ENCODE data around the gene COA1. TPM values are rescaled to one million over a fixed set of nuclear protein-coding genes. Genes with fewer than 3 reads are reported as not detected.

Gene COA1
- polyA plus RNA-seq, 2 of the 4 experiments (the other 2 are of a cell fraction): 57.5 to 91.4 TPM

DNA sequence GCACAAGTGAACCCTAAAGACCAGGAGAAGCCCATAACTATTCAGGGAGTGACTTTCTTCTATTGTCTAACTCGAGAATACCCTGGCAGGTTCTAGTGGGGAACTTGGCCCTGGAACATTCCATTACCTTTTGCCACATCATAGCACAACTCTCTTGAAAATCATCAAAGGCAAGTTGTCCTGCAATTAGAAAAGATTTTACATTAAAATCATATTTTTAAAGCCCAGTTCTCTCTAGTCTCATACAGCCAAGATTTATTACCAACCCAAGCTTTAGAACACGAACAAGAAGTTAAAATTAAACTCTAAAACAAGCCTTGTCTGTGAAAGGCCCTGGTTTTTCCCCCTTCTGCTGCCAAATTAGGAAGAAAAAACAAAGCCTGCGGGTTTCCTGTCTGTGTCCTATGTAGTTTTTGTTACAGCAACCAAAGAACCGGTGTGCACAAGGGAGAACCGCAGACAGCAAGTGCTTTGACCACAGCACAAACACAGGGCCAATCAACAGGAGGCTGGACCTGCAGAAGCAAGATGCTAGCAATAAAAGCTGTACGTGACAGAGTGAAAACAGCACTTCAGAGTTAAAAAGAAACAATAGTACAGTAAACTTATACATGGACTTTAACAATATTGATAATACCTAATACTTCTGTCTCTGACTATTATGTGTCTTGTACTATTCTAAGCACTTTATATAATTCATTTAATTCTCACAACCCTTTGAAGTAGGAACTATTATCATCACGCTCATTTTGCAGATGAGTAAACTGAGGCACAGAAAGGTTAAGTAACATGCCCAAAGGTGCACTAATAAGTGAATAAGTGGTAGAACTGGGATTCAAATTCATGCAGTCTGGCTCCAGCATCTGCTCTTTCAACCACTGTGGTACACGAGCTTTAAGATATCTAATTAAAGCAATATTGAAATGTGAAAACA is 80.6 kb downstream of the COA1 start (continued):
- TF ChIP-seq HMGXB4 (CRISPR knock-in tag; IDR thresholded peaks at IDR 0.05; ENCODE audit: borderline replicate concordance): no peak
- no peak for TF ChIP-seq MYC (IDR thresholded peaks at IDR 0.05; ENCODE audit: borderline replicate concordance, low read length)
- no peak for TF ChIP-seq CHD4 (IDR thresholded peaks at IDR 0.05; ENCODE audit: borderline replicate concordance)
- no peak for TF ChIP-seq EHF (CRISPR knock-in tag; IDR thresholded peaks at IDR 0.05)

DNA sequence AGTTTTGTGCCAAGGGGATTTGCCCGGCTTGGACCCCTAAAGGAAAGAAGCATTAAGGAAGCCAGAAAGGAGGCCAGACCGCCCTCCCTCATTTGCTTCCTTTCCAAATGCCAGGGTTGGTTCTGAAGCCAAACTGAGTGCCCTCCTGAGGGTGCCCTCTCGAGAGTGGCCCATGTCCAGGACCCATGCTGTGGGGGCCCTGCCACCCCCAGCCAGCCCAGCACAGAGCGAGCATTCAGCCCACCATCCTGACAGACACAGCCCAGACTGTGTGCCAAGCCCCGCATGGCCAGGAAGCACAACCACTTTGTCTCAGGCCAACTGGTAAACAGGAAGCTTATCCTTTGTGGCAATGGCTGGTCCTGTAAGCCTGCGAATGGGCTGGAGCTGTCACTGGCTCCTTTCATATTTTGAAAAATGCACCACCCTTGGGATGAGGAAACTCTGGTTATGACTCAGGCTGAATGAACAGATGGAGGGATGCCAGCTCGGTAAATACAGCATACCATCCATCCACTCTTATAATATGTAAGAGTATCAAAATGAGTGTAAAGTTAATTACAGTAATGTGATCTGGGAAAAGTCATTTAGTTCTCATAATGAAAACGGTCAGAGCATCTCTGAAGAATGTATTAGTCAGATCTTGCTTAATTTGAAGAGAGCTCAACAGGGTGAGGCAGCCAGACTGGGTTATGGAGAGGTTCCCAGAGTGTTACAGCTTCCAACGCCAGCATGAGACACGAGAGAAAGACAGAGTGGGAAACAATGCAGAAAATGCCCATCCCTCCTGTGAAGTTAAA is 81.5 kb downstream of the COA1 start:
- ChIA-PET POLR2A (interaction anchor here (0.6 to 2.0 kb wide), 5 partner anchors 46 to 715 kb away, joined by 3 to 27 read pairs (median 4); partner anchors contain the start of genes COA1 and STK17A), CTCF (interaction anchor here (0.7 to 4.5 kb wide), 9 partner anchors 13 to 190 kb away, joined by 3 to 25 read pairs (median 4); partner anchors contain the start of gene STK17A)
- peak overlapping the region; percentile 75 for H3K4me2 ChIP-seq
- H3K27ac ChIP-seq: peak overlapping the region; percentile 69 to 92
- 27% methylated on average over 10 of the region's 10 CpGs for WGBS (ENCODE audit: missing lambda C conversion rate)
- H3K9me3 ChIP-seq: no peaks in the 10 kb centered on the region
- peak; percentile 66 to 83 for DNase-seq (ENCODE audit: low read depth in 1 of 2, low spot score in 1 of 2)
- H3K4me1 ChIP-seq: peaks cover 62% of the 10 kb centered on the region
- no peak overlapping the region for H3K4me3 ChIP-seq
- ATAC-seq: peak; percentile 85 to 86
- FAIRE-seq: no peak
- TF ChIP-seq, protein P1, sequence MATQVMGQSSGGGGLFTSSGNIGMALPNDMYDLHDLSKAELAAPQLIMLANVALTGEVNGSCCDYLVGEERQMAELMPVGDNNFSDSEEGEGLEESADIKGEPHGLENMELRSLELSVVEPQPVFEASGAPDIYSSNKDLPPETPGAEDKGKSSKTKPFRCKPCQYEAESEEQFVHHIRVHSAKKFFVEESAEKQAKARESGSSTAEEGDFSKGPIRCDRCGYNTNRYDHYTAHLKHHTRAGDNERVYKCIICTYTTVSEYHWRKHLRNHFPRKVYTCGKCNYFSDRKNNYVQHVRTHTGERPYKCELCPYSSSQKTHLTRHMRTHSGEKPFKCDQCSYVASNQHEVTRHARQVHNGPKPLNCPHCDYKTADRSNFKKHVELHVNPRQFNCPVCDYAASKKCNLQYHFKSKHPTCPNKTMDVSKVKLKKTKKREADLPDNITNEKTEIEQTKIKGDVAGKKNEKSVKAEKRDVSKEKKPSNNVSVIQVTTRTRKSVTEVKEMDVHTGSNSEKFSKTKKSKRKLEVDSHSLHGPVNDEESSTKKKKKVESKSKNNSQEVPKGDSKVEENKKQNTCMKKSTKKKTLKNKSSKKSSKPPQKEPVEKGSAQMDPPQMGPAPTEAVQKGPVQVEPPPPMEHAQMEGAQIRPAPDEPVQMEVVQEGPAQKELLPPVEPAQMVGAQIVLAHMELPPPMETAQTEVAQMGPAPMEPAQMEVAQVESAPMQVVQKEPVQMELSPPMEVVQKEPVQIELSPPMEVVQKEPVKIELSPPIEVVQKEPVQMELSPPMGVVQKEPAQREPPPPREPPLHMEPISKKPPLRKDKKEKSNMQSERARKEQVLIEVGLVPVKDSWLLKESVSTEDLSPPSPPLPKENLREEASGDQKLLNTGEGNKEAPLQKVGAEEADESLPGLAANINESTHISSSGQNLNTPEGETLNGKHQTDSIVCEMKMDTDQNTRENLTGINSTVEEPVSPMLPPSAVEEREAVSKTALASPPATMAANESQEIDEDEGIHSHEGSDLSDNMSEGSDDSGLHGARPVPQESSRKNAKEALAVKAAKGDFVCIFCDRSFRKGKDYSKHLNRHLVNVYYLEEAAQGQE (IDR thresholded peaks at IDR 0.05): no peak
- no peak for TF ChIP-seq ESRRA (IDR thresholded peaks at IDR 0.05; ENCODE audit: borderline replicate concordance, low read length)
- TF ChIP-seq RAD21 (conservative IDR thresholded peaks at IDR 0.05 in 1 of 2, IDR thresholded peaks at IDR 0.05 in 1 of 2): peak in 1 of 2 experiments; percentile 34; a peak in 2 of 5 replicates
- no peak for TF ChIP-seq RCOR1 (IDR thresholded peaks at IDR 0.05; ENCODE audit: low read depth, low read length)
- TF ChIP-seq JUNB (IDR thresholded peaks at IDR 0.05): peak; percentile 82
- TF ChIP-seq, protein P2, sequence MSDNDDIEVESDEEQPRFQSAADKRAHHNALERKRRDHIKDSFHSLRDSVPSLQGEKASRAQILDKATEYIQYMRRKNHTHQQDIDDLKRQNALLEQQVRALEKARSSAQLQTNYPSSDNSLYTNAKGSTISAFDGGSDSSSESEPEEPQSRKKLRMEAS (IDR thresholded peaks at IDR 0.05): peak; percentile 60
- no peak for TF ChIP-seq POLR2AphosphoS2 (conservative IDR thresholded peaks at IDR 0.05; ENCODE audit: low read length)
- TF ChIP-seq, protein P3, sequence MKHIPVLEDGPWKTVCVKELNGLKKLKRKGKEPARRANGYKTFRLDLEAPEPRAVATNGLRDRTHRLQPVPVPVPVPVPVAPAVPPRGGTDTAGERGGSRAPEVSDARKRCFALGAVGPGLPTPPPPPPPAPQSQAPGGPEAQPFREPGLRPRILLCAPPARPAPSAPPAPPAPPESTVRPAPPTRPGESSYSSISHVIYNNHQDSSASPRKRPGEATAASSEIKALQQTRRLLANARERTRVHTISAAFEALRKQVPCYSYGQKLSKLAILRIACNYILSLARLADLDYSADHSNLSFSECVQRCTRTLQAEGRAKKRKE (CRISPR knock-in tag; IDR thresholded peaks at IDR 0.05; ENCODE audit: low read depth): no peak
- no peak for TF ChIP-seq EHMT2 (IDR thresholded peaks at IDR 0.05; ENCODE audit: low read depth)
- no peak for TF ChIP-seq KDM1A (IDR thresholded peaks at IDR 0.05; ENCODE audit: low read depth)
- TF ChIP-seq POLR2A (IDR thresholded peaks at IDR 0.05; ENCODE audit: low read length): no peak
- no peak for TF ChIP-seq CHD4 (IDR thresholded peaks at IDR 0.05; ENCODE audit: borderline replicate concordance)
- no peak for TF ChIP-seq NPAS2 (CRISPR knock-in tag; IDR thresholded peaks at IDR 0.05; ENCODE audit: borderline replicate concordance)
- TF ChIP-seq SREBF2 (IDR thresholded peaks at IDR 0.05): no peak
- no peak for TF ChIP-seq HDAC2 (IDR thresholded peaks at IDR 0.05)
- no peak for TF ChIP-seq HMGXB4 (CRISPR knock-in tag; IDR thresholded peaks at IDR 0.05; ENCODE audit: borderline replicate concordance)
- no peak for TF ChIP-seq BCL3 (IDR thresholded peaks at IDR 0.05)
- no peak for TF ChIP-seq KDM5A (IDR thresholded peaks at IDR 0.05)
- TF ChIP-seq HOXB5 (CRISPR knock-in tag; IDR thresholded peaks at IDR 0.05): peak; percentile 68; the same call in 1 of the 2 replicates
- no peak for TF ChIP-seq CBX2 (IDR thresholded peaks at IDR 0.05; ENCODE audit: borderline replicate concordance, low read depth)
- TF ChIP-seq PHF8 (IDR thresholded peaks at IDR 0.05; ENCODE audit: borderline replicate concordance, low read depth): no peak
- peak; percentile 63 to 72; a peak in 4 of 5 replicates for TF ChIP-seq JUN (IDR thresholded peaks at IDR 0.05)
- no peak for TF ChIP-seq CHD2 (IDR thresholded peaks at IDR 0.05; ENCODE audit: low read length, partially characterized antibody)

Data from A549 (cell line).